Gastrocnemius medialis (tissue), 4 donors: Measurements from ENCODE around the gene GAPDH.

Experiments
- CTCF ChIP-seq, 5 experiments: fragments of 450-650 bp in 3 of 5; fragments of 200-600 bp in 2 of 5; sonication (generic) in 2 of 5; IDR thresholded peaks in 4 of 5; conservative IDR thresholded peaks in 1 of 5; 1 replicate in 4 of 5; 2 replicates in 1 of 5; pipeline ENCODE4 v1.5.1; 2016 to 2019; ENCODE audit warnings: antibody characterized with exemption in 5 of 5, mild to moderate bottlenecking in 3 of 5, moderate library complexity in 3 of 5
- POLR2A ChIP-seq, 2 donors: fragments of 450-650 bp; IDR thresholded peaks; one replicate each; pipeline ENCODE4 v1.6.1; 2017; ENCODE audit warnings: antibody characterized with exemption in 2 of 2, mild to moderate bottlenecking in 2 of 2, moderate library complexity in 2 of 2

GRCh38 chr12:6492838-6493496, 41.4 kb upstream of the GAPDH start, which contains the start of gene MRPL51:
- TF ChIP-seq CTCF (IDR thresholded peaks at IDR 0.05 in 4 of 5, conservative IDR thresholded peaks at IDR 0.05 in 1 of 5) = no peak
- peak; percentile 79 to 86 for TF ChIP-seq POLR2A (IDR thresholded peaks at IDR 0.05)
